NCI-H748 (cell line): ENCODE measurements around the gene NAPA.
A peak's percentile ranks its signal among the peaks of the same experiment; 100 is the strongest.

ENCODE experiments used
- DNase-seq: peaks from one replicate; lab custom pipeline; 2025; ENCODE audit not compliant: unreplicated experiment; lab: John Stamatoyannopoulos, UW

NAPA gene

DNA sequence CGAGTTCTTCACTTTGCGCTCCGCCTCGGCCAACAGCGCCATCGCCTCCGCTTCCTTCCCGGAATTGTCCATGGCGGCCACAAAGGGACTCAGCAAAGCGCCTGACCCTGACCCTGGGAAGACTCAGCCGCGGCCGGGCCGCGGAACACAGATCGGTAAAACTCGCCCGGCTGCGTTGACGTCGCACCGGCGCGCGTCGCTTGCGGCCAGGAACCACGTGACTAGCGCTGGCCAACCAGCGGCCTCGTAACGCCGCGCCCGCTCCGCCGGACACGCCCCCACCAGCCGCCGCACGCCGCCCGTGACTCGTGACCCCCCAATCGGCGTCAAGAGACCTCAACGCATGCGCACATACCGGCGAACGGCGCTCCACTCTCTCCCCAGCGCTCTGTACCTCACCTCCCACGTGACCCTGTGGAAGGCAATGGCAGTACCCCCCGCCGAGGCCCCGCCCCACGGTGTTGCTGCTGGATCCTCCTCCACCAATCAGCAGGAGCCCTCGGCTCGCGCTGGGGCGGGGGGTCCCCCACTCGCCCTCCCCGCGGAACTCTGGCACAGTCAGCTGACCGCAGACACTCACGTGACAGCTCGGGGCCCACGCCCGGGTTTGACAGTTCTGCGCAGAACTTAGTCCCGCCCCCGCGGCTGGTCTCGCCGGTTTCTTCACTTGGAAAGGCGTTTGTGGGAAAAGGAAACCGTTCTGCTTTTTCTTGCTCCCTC lies at the start of gene NAPA:
Gene NAPA (minus strand): TSS at position 195 of the 720 bp plus-strand sequence. CDS start 123 bp downstream, at position 72.
- peak; percentile 100 for DNase-seq

GRCh38 chr19:47564081-47564480 lies 49.2 kb upstream of the NAPA start:
- no peak for DNase-seq

DNA sequence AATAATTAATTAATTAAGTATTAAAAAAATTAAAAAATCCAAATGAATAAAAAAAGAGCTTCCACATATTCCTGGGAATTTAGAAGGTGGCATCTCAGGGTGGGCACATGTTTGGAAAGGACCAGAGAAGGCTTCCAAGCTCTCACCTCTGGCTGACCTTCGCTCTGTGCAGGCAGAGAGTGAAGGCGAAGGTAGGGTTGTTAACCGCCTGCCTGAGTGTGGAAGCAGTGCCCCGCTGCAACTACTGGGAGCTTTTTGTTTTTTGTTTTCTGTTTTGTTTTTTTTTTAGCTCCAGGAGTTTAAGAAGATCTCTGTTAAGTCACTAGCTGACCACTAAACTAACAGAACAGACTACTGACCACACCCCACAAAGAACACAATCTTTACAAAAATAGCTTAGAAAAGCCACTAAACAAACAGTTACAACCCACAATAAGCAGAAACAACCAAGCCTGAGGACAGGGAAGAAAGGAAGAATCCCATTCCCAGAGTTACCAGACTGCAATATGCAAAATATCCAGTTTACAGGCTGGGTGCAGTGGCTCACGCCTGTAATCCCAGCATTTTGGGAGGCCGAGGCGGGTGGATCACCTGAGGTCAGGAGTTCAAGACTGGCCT lies 46.7 kb upstream of the NAPA start:
- no peak for DNase-seq

DNA sequence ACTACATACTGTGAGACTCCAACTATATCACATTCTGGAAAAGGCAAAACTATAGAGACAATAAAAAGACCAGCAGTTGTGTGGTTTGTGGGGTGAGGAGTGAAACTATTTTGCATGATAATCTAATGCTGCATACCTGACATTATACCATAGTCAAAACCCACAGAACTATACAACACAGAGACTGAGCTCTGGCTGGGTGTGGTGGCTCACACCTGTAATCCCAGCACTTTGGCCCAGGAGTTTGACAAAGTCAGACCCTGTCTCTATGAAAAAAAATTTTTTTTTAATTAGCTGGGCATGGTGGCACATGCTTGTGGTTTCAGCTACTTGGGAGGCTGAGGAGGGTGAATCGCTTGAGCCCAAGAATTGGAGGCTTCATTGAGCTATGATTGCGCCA lies 46.1 kb upstream of the NAPA start:
- DNase-seq, result no peak

DNA sequence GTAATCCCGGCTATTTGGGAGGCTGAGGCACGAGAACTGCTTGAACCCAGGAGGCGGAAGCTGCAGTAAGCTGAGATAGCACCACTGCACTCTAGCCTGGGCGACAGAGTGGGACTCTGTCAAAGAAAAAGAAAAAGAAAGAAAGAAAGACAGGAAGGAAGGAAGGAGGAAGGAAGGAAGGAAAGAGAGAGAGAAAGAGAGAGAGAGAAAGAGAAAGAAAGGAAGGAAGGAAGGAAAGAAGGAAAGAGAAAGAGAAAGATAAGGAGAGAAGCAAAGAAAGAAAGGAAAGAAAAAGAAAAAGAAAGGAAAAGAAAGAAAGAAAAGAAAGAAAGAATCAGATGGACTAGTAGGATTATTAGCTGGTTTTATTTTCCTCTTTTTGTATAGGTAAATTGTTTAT lies 35.3 kb upstream of the NAPA start:
- DNase-seq, result no peak

DNA sequence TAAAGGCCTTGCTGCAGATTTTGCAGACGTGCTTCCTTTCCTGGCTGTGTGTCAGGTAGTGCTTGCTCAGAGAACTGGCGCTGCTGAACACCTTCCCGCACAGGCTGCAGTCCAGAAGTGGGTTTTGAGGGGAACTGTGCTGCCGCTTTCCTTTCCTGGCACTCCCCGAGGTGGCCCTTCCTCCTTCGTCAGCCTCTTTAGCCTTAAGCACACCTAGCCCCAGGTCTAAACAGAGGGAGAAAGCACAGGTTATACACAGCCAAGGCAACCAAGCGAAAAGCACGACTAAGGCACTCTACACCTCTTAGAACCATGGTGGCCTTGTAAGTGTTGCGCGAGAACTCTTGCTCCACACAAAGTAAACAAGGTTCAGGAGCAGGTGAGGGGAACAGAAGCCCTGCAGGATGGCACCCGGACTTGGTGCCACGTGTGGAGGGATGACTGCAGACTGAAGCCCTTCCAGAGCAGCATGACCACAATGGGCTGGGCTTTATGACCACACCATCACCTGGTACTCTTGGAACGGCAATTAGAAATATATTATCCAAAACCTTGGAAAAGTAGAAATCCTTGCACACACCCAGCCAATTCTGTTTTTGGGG lies 34.5 kb upstream of the NAPA start:
- DNase-seq, result peak; percentile 27

- no peak for DNase-seq
Observed at GRCh38 chr19:47547199-47547598, 32.3 kb upstream of the NAPA start.

DNA sequence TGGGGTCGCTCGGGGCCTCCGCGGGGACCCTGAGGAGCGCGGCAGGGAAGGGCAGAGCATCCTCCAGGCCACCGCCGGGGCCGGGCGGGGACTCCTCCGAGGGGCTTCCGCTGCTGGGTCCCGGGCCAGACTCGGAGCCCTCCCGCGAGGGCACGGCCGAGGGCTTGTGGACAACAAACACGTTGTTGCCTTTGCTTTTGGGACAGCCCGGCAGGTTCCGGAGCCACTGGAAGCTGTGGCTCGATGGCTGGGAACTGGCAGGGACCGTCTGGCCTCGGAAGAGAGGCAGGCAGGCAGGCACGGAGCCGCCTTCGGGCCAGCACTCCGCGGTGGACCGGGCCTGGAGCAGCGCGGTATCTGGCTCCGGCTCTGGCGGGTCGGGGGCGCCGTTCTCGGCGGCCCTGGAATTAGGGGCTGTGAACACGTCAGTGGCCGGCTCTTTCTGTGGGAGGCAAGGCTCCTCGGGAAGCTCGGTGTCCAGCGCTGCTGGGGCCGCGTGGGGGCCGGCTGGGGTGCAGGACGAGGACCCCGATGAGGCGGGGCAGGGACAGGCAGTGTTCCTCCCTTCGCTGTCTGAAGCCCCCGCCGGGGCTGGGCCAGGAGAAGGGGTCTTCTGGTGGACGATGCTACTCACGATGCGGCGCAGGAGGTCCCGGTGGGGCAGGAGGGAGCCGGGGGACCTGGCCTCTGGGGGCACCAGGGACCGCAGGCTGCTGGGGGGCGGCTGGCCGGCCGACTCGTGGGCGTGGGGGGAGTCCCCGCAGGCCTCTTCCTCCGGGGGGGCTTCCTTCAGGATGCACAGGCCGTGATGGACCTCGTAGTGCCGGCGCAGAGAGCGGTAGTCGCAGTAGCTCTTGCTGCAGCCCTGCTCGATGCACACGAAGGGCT lies 30.4 kb upstream of the NAPA start:
- DNase-seq, result no peak

GRCh38 chr19:47544476-47544875 lies 29.6 kb upstream of the NAPA start:
- no peak for DNase-seq

DNA sequence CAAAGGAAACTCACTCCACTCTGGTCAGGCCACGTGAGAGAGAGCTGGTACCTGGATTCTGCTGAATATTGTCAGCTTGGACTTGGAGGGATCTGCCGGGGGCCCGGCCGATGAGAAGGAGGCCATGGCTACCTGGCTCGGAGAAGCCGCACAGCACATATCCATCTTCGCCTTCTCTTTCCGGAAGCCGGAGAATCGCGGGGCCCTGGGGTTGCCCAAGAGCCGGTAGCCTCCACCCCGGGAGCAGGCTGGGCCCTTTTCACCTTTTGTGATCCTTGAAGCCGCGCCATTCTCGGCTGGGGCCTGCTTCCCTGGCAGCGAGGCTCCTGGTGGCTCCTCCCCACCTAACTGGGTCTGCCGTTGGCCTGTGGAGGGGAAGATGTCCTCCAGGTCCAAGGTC lies 29.2 kb upstream of the NAPA start:
- DNase-seq, result no peak

- no peak for DNase-seq
Observed at GRCh38 chr19:47542030-47542475, 27.2 kb upstream of the NAPA start.

GRCh38 chr19:47541518-47541917 lies 26.7 kb upstream of the NAPA start:
- no peak for DNase-seq

DNA sequence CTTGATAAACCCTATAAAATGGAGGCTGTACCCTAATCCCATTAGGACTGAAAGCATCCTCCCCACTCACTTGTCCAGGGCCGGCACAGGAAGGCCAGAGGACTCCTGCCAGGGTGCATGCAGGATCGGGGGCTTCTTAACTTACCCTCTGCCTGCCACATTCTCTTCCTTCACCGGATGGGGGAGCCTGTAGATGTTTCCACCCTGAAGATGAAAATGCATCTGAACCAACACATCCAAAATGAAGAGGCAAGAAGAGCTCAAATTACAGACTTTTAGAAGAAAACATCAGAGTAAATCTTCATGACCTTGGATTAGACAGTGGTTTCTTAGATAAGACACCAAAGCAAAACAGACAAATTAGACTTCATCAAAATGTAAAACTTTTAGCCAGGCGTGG lies 25.9 kb upstream of the NAPA start:
- no peak for DNase-seq

GRCh38 chr19:47539747-47540311 lies 25.0 kb upstream of the NAPA start:
- DNase-seq, result no peak

DNA sequence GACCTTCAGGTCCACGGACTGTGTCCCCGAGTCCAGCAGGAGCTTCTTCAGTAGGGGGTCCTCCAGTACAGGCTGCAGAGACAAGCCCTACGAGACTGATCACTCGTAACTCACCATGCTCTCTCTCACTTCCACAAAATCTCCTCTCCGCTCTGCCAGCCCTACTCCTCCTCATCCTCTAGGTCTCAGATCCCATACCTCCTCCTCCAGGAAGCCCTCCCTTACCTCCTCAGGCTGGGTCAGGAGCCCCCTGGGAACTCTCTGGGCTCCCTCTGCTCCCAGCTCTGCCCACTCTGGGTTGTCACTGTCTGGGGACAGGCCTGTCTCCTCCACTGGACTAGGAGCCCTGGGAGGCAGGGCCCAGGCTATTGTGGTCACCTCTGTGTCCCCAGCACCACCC lies 23.9 kb upstream of the NAPA start:
- no peak for DNase-seq

DNA sequence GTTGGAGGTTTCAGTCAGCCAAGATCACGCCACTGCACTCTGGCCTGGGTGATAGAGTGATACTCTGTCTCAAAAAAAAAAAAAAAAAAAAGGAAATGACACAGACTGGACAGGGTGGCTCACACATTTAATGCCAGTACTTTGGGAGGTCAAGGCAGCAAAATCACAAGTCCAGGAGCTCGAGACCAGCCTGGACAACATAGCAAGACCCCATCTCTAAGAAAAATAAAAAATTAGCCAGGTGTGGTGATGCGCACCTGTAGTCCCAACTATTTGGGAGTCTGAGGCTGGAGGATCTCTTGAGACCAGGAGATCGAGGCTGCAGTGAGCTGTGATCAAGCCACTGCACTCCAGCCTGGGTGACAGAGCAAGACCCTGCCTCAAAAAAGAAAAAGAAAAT lies 22.6 kb upstream of the NAPA start:
- DNase-seq, result no peak

- no peak for DNase-seq
Observed at GRCh38 chr19:47534628-47535027, 19.8 kb upstream of the NAPA start.

GRCh38 chr19:47531640-47532387 lies 17.0 kb upstream of the NAPA start:
- DNase-seq, result no peak

DNA sequence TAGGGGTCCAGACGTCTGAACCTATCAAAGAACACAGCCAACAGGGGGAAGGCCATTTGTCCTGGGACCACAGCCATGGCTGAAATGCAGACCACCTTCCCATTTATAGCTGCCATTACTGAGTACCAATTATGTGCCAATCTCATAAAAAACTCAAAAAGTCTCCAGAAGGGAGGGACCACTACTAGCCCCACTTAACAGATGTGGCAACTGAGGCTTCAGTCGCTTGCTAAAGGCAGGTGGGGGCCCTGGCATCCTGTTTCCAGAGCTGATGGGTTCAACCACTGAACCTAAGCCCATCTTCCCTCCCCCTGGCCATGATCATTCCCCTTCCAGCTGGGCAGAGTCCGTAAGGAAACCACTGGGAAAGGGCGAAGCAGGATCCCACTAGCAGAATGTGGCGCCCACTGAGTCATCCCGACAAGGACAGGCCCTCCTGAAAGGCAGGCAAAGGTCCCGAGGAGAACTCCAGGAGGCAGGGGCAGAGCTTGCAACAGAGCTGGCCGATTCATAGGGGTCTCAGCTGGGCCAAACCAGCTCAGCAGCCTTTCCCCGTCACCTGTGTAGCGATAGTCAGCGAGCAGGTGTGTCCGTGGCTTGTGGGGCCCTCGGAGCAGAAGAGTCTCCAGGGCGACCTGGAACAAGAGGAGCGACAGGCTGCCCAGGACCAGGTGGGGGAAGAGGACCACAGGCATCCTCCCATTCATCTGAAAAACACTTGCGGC lies 14.3 kb upstream of the NAPA start:
- no peak for DNase-seq

GRCh38 chr19:47526798-47527197 lies 11.9 kb upstream of the NAPA start:
- DNase-seq, result no peak
